NCI-H82 treated with DMSO at 0.1 percent for 48 hours (cell line): ENCODE measurements around the gene CACNA1D.

ENCODE experiments used
- DNase-seq: peaks from one replicate; lab custom pipeline; 2025; ENCODE audit not compliant: unreplicated experiment; lab: John Stamatoyannopoulos, UW

CACNA1D gene

DNA sequence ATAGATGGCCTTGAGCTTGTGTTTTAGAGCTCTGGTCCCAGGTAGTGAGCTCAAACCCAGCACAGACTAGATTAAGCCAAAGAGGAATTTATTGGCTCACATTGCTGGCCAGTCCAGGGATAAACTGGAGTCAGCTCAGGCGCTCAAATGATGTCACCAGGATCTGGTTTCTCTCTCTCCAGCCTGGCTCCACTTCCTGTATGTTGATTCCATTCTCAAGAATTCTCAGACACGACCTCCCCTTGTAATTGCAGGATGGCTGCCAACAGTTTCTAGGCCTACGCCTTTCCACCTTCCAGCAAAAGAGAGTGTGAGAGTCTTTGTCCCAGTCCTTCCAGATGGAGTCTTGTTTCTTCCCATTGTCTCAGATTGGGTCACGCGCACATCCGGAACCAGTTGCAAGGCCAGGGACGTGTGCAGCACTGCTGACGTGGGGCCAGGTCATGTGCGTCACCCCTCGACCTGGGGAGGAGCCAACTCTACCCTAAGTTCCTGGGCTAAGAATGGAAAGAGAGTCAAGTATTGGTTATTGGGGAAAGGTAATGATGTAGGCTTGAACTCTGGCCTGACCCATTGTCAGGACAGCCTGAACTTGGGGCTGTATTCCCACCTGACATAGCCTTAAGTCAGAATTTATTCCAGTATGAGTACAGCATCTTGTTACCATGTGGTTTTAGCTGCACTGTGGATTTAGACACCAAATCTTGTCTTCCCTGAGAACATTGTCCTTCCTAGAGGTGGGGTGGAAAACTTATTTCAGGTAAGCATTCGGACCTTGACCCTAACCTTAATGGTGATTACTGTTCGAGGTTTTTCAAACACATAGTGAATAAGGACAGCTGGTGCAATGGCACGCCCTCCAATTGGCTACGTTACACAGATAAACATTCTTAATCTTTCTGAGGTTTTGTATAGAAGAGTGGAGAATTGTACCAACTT is 31.6 kb downstream of the CACNA1D start:
- DNase-seq: no peak

DNA sequence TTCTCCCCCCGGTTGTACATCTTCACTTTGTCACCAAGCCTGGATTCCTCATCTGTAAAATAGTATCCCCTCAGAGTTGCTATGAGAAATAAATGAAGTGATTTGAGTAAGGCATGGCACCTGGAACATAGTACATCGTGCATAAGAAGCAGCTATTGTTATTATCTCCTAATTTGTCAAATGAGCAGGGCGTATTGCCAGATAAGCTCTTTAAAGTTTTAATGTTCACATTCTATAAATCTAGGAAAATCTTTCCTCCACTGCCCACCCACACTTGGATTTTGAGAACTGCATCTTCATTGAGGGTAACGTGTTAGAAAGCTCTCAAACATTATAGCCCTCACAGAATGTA is 32.3 kb downstream of the CACNA1D start:
- no peak for DNase-seq

DNA sequence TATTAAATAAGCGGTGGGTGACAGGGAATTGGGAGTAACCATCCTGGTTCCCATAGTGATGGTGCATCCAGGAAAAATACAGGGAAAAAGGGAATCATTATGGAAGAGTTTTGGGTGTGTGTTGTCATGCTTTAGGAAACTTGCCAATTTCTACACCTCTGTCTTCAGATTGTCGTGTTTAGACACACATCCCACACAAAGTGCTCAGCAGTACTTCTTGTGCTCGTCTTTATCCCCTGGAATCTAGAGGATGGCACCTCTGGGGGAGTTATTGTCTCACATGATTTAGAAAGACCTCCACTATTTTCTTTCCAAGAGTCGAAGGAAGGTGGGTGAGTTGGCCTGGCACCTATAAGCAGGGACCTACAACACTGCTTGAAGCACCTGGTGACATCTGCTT is 35.8 kb downstream of the CACNA1D start:
- no peak for DNase-seq

DNA sequence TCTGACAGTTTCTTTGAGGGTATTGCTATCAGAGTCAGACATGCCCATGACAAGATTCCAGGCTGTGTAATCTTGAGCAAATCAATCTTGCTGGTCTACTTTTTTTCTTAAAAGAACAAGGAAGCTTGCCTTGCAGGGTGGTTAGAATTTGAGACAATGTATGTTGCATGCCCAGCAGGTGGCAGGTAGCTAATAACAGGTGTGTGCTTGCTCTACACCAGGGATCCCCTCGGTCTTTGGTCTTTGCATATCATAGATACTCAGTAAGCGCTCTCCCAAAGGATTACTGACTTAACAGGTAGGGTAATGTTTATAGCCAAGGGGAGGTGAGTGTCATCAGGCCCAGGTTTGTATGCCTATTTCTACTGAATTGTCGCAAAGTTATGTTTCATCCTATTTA is 37.3 kb downstream of the CACNA1D start:
- no peak for DNase-seq

DNA sequence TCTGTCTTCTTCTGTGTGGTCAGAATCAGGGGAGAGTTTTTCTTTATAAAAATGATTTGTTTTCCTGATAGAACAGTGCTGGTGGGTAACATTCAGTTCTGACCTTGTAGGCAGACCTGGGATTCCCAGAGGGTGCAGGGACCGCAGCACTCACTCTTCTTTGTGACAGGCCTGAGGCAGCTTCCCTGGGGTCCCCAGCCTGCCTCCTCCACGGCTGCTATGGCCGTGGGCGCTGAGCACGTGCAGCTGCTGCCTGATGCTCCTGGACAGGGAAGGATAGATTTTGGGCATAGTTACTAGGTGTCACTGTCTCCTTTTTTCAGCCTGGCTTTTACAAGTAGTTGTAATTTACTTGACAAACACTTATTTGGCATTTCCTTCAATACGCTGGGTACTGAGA is 39.1 kb downstream of the CACNA1D start:
- DNase-seq: no peak

DNA sequence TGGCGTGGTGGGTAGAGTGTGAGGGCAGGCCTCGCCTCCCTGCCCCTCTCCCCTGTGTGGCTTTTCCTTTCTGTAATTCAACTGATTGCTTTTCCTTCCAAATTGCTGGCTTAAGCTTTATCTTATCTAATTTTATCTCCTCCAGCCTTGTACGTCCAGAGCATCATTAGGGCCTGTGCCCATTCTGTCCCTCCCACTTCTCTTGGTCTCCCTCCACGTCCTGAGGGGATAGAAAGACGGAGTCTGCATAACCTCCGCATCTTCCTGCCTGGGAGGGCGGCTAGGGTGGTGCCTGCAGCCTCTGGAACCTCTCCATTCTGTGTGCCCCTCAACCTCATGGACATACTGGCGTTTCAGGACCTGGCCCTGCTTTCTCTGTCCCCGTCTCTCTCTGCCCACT is 39.8 kb downstream of the CACNA1D start:
- no peak for DNase-seq

DNA sequence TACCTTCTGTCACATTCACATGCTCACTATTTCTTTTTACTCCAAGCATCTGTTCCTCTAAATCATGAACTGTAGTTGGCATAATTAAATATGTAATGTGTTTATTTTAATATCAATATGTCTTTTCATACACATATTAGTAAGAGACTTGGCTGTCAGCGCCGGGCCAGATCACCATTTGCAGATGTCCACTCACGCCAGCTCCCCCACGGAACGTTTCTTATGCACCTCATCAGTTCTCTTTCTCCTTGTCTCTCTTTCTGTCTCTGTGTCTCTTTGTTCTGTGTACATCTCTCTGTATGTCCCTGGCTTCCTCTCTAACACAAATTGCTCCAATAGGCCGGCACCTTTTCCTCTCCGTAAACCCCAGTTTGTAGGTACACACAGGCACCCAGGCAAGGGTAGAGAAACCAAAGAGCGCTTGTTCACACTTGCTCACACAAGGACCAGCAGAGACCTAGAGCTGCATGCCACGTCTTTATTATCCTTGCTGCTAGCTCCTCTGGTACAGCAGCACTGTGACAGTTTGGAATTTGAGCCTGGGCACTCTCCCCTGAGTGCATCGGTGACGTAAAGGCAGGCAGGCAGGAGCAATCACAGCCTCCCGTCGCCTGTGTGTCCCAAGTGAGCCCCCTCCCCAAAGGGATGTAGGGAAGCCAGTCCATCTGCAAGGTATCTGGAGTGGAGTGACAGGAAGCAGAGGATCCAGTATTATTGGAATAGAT is 40.4 kb downstream of the CACNA1D start:
- no peak for DNase-seq

DNA sequence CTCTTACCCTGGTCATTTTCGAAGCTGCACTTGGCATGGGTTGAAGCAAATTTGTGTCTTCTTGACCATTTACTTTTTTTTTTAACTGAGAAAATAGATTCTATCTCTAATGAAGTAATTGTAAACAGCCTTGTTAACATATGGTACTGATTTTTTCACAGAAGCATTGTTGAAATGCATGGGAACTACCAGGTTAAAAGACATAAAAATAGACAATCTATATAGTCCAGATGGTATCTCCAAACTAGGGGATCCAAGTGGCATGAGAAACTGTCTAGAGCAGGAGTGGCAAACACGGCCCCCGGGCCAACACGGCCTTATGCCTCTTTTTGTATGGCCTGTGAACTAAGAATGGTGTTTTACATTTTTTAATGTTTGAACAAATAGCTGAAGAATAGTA is 41.9 kb downstream of the CACNA1D start:
- no peak for DNase-seq

DNA sequence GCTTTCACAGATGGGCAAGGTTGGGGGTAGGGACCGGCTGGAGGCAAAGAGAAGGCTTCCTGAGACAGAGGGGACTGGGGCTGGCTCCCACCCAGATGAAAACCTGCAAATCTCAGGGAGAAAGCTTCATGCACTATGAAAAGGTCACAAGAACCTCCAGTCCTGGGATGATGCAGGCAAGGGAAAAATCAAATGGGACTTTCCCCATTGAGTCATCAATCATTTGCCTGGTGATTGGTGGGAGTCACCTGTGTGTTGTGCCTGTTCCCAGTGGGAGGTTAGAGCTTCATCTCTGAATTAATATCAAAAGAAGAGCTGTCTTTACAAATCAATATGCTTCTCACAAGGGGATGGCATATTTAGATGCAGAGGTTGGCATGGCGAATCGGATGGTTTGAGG is 49.9 kb downstream of the CACNA1D start:
- no peak for DNase-seq

DNA sequence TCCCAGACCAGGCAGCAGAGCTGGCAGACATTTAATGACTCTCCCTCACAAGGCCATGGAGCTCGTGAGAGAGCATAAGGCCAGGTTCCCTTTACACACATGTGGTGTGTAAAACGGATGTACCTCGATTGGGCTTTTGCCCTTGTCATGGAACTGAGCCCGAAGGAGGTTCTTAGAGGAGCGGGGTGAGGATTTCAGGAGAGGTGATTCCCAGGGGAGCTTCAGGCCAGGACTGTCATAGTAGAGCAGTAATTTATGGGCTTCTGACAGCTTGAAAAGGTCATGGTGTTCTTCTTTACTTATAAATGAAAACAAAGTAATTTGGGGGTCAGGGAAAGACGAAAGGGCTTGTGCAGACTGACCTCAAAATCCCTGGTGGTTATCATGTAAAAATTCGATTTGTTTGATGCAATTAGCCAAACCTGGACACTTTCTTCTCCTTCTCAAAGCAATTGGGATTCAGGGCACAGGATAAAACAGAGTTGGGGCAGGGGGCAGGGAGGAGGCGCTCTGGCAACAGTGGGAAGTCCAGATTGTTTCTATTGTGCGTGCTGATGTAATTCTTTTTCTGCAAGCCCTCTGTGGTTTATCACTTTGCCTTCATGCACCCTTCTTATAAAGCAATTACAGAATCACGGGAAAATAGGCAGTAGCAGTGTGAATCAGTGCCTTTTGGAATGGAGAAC is 51.0 kb downstream of the CACNA1D start:
- DNase-seq: no peak

DNA sequence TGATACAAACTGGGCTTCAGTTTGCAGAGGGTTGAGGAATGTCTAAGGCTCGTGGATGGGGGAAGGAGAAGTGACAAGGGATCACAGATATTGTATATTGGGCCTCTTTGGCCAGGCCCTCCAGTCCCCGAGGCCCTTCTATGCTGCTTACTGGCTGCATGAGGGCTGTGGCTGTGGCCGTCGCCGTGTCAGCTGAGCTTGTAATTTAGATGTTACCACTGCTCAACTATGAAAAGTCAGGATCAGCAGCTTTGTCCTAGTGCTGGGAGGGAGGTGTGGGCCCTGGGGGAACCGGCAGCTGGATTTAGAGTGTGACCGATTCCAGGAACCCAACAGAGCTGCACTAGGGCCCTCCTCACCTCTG is 51.6 kb downstream of the CACNA1D start:
- no peak for DNase-seq

DNA sequence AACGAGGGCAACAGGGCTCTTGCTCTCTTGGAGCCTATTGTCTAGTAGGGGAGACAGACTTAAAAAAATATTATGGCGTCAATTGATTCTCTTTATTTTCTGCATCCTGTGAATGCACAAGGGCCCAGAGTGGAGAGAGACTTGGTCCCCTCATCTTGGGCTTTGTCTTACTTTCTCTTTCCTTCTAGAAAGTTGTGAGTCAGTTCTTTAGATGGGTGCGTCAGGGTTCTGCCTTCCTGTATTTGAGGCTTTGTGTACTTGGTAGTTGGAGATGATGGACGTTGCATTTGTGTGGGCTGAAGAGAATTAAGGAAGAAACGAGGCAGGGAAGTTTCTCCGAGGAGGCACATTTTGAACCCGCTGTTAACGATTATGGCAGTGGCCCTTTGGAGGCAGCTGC is 52.9 kb downstream of the CACNA1D start:
- no peak for DNase-seq

DNA sequence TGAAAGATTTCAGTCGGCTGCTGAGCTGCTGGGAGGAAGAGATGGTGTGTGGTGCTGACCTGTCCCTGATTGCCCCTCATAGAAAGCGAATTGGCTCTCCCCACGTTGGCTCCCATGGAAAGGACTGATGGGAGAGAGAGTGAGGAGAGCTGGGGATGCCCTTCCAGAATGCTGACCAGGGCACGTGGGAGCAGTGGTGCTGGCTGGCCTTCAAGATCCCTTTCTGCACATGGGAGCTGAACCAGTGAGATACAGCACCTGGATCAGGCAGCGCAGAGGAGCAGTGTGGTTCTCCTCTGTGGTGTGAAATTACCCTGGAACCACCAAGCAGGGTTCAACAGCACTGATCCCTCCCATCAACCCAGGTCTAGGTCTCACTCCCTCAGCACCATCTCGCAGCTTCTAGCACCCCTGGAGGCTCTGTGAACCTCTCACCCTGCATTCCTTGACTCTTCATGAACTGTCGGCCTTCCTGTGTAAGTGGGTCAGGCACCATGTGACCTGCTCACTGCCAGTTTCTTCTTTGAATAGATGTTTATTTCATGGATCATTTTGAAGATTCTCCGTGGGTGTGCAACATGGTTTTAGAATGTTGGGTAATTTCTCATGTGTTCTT is 55.7 kb downstream of the CACNA1D start:
- no peak for DNase-seq

DNA sequence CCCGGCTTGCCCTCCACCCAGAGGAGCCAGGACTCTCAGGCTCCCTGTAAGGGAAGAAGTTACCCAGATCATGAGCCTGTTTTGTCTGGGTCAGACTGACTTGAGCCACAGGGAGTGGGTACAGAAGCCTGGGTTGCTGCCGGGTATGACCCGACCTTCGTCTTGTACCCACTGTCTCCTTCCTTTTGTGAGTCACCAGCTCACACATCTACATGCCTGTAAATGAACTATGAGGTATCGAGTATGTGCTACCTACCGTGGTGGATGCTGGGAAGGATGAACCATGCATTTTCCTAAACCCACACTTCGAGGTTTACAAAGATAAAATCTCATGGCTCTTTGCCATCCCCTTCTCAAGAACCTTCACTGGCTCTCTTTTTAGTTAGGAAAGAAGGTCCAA is 56.9 kb downstream of the CACNA1D start:
- no peak for DNase-seq

DNA sequence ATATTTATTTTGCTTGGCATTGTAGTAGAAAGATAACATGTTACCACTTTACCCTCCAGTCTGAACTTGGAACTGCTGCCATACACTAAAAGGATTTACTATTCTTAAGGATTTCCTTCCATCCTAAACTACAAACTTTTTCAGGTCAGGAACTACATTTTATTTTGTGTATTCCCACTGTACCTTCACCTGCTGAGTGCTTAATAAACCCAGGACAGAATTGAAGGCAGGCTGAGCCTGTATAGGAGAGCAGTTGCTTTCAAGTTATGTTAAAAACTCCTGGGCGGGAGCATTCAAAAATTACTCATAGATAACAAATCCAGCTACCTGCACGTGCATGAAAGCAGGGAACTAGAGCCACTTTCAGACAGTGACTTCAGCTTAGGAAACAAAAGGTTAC is 58.3 kb downstream of the CACNA1D start:
- no peak for DNase-seq

DNA sequence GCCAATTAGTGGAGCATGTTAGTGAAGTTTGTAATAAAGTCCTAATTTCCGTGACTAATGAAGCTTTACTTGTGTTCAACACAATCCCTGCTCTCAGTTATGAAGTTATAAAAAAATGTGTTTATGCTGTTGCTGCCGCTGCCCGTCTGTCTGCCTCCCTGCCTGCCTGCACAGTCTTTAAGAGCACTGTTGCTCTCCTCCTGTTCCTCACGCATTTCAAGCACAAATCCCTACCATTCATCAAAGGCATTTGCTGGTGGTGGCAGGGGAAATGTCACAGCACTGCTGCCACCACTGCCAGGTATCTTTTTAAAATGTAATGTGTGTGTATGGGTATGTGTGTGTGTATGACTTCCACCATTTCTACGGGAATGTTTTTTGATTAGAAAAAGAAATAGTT is 58.8 kb downstream of the CACNA1D start:
- DNase-seq: no peak

DNA sequence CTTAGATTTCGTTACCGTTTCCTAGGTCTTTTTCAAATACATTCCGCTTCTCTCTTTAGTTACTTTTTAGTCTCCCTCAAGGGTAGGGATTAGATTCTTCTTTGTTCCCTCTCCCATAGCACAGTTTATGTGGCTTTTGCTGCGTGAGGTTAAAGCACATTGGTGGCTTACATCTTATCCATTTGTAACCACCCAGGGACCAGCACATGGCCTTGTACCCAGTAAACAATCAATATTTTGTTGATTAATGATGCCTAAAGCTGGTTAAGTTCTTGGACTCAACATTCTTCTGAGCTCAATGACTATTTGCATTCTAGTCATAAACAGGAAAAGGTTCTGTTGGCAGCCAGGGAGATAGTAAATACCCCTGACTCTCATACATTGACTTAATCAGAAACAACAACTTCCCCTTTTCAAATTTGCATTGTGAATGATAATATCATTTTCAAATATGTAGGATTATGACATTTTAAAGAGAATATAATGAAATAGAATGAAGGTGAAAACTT is 60.2 kb downstream of the CACNA1D start:
- no peak for DNase-seq

DNA sequence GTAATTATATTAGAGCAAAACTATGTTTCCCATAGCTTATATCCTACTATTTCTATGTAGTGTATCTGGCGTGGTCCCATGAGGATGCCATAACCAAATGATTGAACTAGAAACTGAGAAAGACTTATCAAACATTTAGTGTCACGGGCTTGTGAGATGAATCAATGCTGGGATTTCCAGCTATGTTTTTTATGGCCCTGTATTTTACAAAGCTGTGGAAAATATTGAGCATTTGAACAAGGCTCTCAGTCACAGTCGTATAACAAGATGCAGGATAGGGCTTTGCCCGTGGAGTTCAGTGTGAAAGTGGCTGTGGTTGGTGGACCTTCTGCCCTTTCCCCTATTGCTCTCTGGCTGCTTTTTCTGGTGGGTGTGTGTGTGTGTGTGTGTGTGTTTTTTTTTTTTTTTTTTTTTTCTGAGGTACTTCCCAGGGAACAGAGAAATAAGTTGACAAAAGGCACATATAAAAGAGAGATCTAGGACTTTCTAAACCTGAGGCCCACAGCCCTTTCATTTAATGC is 60.7 kb downstream of the CACNA1D start:
- no peak for DNase-seq

DNA sequence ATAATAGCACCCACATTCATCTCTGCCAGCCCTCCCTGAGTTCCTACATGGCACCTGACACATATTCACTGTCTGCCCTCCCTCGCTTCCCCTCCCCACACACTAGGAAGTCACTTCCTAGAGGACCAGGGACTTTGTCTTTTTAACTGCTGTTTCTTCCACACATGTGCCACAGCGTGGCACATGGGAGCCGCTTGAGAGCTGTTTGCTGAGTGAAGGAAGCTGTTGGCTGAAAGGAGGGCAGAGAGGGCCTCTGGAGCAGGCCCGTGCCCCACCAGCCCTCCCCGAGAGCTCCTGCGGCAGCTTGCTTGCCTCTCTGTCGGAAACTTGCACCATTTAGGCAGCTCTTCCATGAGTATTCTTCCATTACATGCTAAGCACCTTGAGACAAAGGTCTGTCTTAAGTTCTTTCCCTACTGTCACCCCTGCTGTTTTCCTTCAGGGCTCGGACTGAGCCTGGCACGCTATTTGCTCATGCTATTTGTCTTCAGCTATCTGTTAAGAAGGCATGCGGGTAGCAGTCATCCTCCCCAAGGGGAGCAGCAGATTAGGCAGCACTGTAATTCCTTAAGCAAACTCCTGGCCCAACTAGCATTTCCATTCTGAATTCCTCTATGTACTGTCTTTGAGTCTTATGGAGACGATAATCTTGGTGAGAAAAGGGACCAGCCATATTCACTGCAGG is 72.2 kb downstream of the CACNA1D start:
- DNase-seq: no peak

DNA sequence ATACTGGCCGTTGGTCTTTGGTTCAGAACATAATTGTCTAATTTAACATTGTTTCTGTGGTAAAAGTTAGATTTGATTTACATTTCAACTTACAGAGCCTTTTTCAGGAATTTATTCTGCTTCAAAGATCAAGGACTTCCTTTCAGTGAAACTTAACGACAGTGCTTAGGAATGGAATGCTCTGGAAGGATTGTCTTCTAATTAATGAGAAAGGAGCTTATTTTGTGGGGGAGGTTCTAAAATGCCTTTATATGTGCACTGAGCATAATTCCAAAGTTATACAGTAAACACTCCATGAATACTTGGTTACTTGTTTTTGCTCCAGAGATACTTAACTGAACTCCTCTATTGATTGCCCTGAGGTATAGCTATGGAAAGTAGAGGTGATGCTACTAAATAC is 75.7 kb downstream of the CACNA1D start:
- DNase-seq: no peak

DNA sequence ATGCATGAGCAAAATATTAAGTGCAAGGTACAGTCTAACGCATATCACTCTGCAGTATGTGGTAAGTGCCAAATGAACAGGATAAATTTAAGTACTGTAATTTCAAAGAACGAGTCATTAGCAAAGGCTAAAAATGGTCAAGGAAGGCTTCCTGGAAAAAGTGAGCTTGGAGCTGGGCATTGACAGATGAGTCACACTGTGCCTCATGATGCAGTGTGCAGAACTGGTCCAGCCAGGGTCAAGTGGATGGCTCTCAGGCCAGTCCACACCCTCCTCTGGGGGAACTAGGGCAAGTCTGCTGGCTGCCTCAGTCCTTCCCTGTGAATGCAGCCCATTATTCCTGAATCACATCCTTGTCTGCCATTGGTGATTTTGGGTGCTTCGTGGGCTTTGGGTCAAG is 76.3 kb downstream of the CACNA1D start:
- no peak for DNase-seq
